GM23248 (cell line): ENCODE measurements around the gene RAPGEF2. TPM values are rescaled to one million over a fixed set of nuclear protein-coding genes. Genes with fewer than 3 reads are reported as not detected.

Experiments used
- DNase-seq: peaks from one replicate; pipeline ENCODE4 v3.0.0-alpha.2; 2015
- H2AFZ ChIP-seq: fragments of 200-600 bp; sonication (generic); 2 replicates; pipeline ENCODE4 v1.6.1; 2016; ENCODE audit warnings: antibody characterized with exemption
- H3F3A ChIP-seq: fragments of 200-600 bp; sonication (generic); 2 replicates; pipeline ENCODE4 v1.6.1; 2016; ENCODE audit warnings: mild to moderate bottlenecking, antibody characterized with exemption, mixed run types; ENCODE audit not compliant: insufficient read depth
- H3K27ac ChIP-seq: fragments of 200-600 bp; sonication (generic); 2 replicates; pipeline ENCODE4 v1.5.1; 2016; ENCODE audit warnings: mild to moderate bottlenecking
- H3K27me3 ChIP-seq: fragments of 200-600 bp; sonication (generic); replicated peaks from 2 replicates; pipeline ENCODE4 v1.6.1; 2016; ENCODE audit warnings: mild to moderate bottlenecking; ENCODE audit not compliant: insufficient read depth
- H3K36me3 ChIP-seq: fragments of 200-600 bp; sonication (generic); 2 replicates; pipeline ENCODE4 v1.6.1; 2016; ENCODE audit warnings: low read depth, mild to moderate bottlenecking
- H3K4me1 ChIP-seq: fragments of 200-600 bp; sonication (generic); 2 replicates; pipeline ENCODE4 v1.6.1; 2016; ENCODE audit warnings: mild to moderate bottlenecking; ENCODE audit not compliant: insufficient read depth
- H3K4me2 ChIP-seq: fragments of 200-600 bp; sonication (generic); one replicate; pipeline ENCODE4 v1.6.1; 2016; ENCODE audit warnings: mild to moderate bottlenecking; ENCODE audit not compliant: unreplicated experiment
- H3K4me3 ChIP-seq: fragments of 200-600 bp; sonication (generic); 2 replicates; pipeline ENCODE4 v1.5.1; 2016; ENCODE audit warnings: mild to moderate bottlenecking
- H3K79me2 ChIP-seq: fragments of 200-600 bp; sonication (generic); 2 replicates; pipeline ENCODE4 v1.6.1; 2016; ENCODE audit warnings: mild to moderate bottlenecking; ENCODE audit not compliant: insufficient read depth
- H3K9ac ChIP-seq: fragments of 200-600 bp; sonication (generic); 2 replicates; pipeline ENCODE4 v1.6.1; 2016; ENCODE audit warnings: mild to moderate bottlenecking
- H3K9me2 ChIP-seq: fragments of 200-600 bp; sonication (generic); 2 replicates; pipeline ENCODE4 v1.6.1; 2016; ENCODE audit warnings: mixed run types, mild to moderate bottlenecking, moderate library complexity; ENCODE audit not compliant: insufficient read depth
- H3K9me3 ChIP-seq: fragments of 200-600 bp; sonication (generic); one replicate; pipeline ENCODE4 v1.6.1; 2017; ENCODE audit warnings: low read depth
- H4K20me1 ChIP-seq: fragments of 200-600 bp; sonication (generic); 2 replicates; pipeline ENCODE4 v1.6.0; 2016; ENCODE audit not compliant: insufficient read depth
- EZH2 ChIP-seq: fragments of 200-600 bp; sonication (generic); IDR thresholded peaks from 2 replicates; pipeline ENCODE4 v1.6.1; 2018; ENCODE audit warnings: antibody characterized with exemption, mild to moderate bottlenecking; ENCODE audit not compliant: insufficient read depth, poor library complexity, severe bottlenecking
- EZH2phosphoT487 ChIP-seq: fragments of 200-600 bp; sonication (generic); IDR thresholded peaks from 2 replicates; pipeline ENCODE4 v1.6.1; 2018; ENCODE audit warnings: antibody characterized with exemption, moderate library complexity, mild to moderate bottlenecking, low read depth; ENCODE audit not compliant: insufficient read depth
- WGBS, 2 experiments: methylation state at CpG; one replicate each; pipeline ENCODE4 v1.1.6; 2015 to 2017; ENCODE audit warnings: low lambda C conversion rate in 2 of 2, low coverage in 1 of 2; ENCODE audit errors: missing lambda C conversion rate in 2 of 2; 5-methylcytosine and 5-hydroxymethylcytosine counted together
- in situ Hi-C: fragments of 300-500 bp; cut with MboI; formaldehyde crosslinking; loops from 2 replicates; pipeline ENCODE4 v1.15.0; 2020
- polyA plus RNA-seq: library from polyadenylated mRNA; unstranded; fragments of >200 nt; fragmentation: Nextera tagmentation; extraction: Ambion mirVana; gene quantifications from 2 replicates; pipeline ENCODE4 v1.2.1, GENCODE V29; 2016
- total RNA-seq: library from RNA; depleted of rRNA; stranded (reverse); fragments of >200 nt; shearing (Covaris generic); gene quantifications from 2 replicates; pipeline ENCODE4 v1.2.3, GENCODE V29; 2014

Gene RAPGEF2
- total and polyA plus RNA-seq, 2 experiments from 2014 or later = 6.6 to 21.7 TPM

DNA sequence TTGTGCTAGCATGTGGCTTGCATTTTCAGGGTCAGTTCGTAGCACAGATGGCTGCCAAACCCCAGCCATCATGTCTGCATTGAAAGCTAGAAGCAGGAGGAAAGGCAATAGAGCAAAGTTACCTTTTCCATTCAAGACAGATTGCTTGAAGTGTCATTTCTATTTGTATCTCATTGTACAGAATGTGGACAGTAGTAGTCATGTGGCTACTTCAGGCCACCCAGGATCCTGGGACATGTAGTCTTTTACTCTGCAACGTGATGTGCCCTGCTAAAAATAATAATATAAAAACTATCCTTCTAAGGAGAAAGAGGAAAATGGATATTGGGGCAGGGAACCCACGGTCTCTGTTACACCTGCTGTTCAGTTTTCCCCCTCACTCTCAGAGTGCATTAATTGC is 118.4 kb downstream of the RAPGEF2 start:
- no peaks in the 10 kb centered on the region for H3K36me3 ChIP-seq
- H3K9me2 ChIP-seq = no peaks in the 10 kb centered on the region
- no peaks in the 10 kb centered on the region for H3K9me3 ChIP-seq
- no peak overlapping the region for H3K4me3 ChIP-seq
- no peak overlapping the region for H3K9ac ChIP-seq
- no peaks in the 10 kb centered on the region for H3K27me3 ChIP-seq
- no peak overlapping the region for H2AFZ ChIP-seq
- WGBS, 2 experiments = 96 to 100% methylated on average over 3 of the region's 3 CpGs
- TF ChIP-seq EZH2 = no peak
- TF ChIP-seq EZH2phosphoT487 = no peak
- in situ Hi-C loops = no loop called here
- H4K20me1 ChIP-seq = no peaks in the 10 kb centered on the region
- DNase-seq = no peak
- no peaks in the 10 kb centered on the region for H3K4me1 ChIP-seq
- H3F3A ChIP-seq = no peaks in the 10 kb centered on the region
- peaks cover 67% of the 10 kb centered on the region for H3K79me2 ChIP-seq
- no peak overlapping the region for H3K27ac ChIP-seq
- no peak overlapping the region for H3K4me2 ChIP-seq

- 94 to 97% methylated on average over 4 of the region's 4 CpGs for WGBS, 2 experiments
- H3K4me3 ChIP-seq = no peak overlapping the region
- no peak overlapping the region for H2AFZ ChIP-seq
- no peaks in the 10 kb centered on the region for H3K9me3 ChIP-seq
- no peaks in the 10 kb centered on the region for H3K27me3 ChIP-seq
- no peak overlapping the region for H3K27ac ChIP-seq
- H4K20me1 ChIP-seq = no peaks in the 10 kb centered on the region
- no peaks in the 10 kb centered on the region for H3K36me3 ChIP-seq
- peaks cover 1% of the 10 kb centered on the region for H3K4me1 ChIP-seq
- H3K79me2 ChIP-seq = peaks cover 72% of the 10 kb centered on the region
- in situ Hi-C loops = no loop called here
- no peak overlapping the region for H3K4me2 ChIP-seq
- no peak for DNase-seq
- TF ChIP-seq EZH2phosphoT487 (no peak), EZH2 (no peak)
- no peaks in the 10 kb centered on the region for H3K9me2 ChIP-seq
- H3K9ac ChIP-seq = no peak overlapping the region
- H3F3A ChIP-seq = no peaks in the 10 kb centered on the region
Observed at GRCh38 chr4:159222043-159222552, 119.2 kb downstream of the RAPGEF2 start.

- no peaks in the 10 kb centered on the region for H3K27me3 ChIP-seq
- no peak overlapping the region for H3K4me2 ChIP-seq
- H3K9me2 ChIP-seq = no peaks in the 10 kb centered on the region
- no peaks in the 10 kb centered on the region for H4K20me1 ChIP-seq
- H3K79me2 ChIP-seq = peaks cover 65% of the 10 kb centered on the region
- no peak for TF ChIP-seq EZH2
- no peak for TF ChIP-seq EZH2phosphoT487
- WGBS, 2 experiments = 80 to 85% methylated on average over 3 of the region's 3 CpGs
- peaks cover 22% of the 10 kb centered on the region for H3K4me1 ChIP-seq
- no peak for DNase-seq
- no peak overlapping the region for H3K9ac ChIP-seq
- H3K4me3 ChIP-seq = no peak overlapping the region
- H3K36me3 ChIP-seq = no peaks in the 10 kb centered on the region
- in situ Hi-C loops = no loop called here
- peaks cover 7% of the 10 kb centered on the region; the same call in 1 of the 2 replicates for H3F3A ChIP-seq
- H2AFZ ChIP-seq = no peak overlapping the region
- no peaks in the 10 kb centered on the region for H3K9me3 ChIP-seq
- no peak overlapping the region for H3K27ac ChIP-seq
Observed at GRCh38 chr4:159224408-159224807, 121.5 kb downstream of the RAPGEF2 start.

DNA sequence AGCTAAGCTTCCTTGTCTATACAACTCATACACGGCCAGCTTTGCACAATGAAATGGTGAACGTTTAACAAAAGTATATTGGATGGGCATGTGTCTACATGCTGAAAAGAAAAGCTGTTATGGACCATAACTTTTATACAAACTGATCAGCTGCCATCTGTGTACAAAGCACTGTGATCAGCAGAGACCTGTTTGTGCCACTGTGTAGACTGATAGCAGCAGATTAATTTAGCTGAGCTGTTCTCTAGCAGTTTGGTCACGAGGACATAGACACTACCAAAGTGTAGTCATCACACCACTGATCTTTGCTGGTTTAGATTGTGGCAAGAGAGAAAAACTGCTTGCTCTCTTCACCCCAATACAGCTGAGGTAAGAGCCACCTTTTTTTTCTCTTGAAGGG is 124.5 kb downstream of the RAPGEF2 start:
- in situ Hi-C loops = no loop called here
- Histone ChIP-seq H3K27ac (peak overlapping the region; percentile 54), H3K36me3 (no peaks in the 10 kb centered on the region), H3K9me2 (no peaks in the 10 kb centered on the region), H3K9me3 (no peaks in the 10 kb centered on the region), H3K79me2 (peaks cover 83% of the 10 kb centered on the region), H3K4me1 (peaks cover 27% of the 10 kb centered on the region), H4K20me1 (no peaks in the 10 kb centered on the region), H3K4me3 (peak overlapping the region; percentile 65; the same call in 1 of the 2 replicates), H3K4me2 (peak overlapping the region; percentile 74), H3K9ac (peak overlapping the region; percentile 47; the same call in 1 of the 2 replicates), H2AFZ (no peak overlapping the region), H3K27me3 (no peaks in the 10 kb centered on the region), H3F3A (peaks cover 7% of the 10 kb centered on the region; the same call in 1 of the 2 replicates)
- DNase-seq = peak; percentile 17
- TF ChIP-seq EZH2phosphoT487 (no peak), EZH2 (no peak)
- 77 to 84% methylated on average over 3 of the region's 3 CpGs for WGBS, 2 experiments

DNA sequence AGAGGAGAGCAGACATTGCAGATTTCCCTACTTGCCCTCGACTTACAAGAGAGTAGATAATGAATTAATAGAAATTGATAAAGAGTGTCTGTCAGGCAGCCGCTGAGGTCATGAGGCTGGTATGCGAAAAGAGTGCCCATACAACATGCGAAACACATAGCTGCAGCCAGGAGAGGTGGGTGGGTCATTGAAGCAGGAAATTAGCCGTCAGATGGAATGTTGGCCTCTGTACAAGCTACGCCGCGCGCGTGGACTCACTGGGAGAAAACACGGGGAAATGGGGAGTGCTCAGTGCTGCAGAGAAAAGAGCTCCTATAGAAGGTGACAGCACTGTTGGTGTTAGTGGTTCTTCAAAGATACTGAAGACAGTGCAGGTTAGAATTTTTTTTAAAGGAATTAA is 125.1 kb downstream of the RAPGEF2 start:
- DNase-seq = peak; percentile 82
- Histone ChIP-seq H3K36me3 (no peaks in the 10 kb centered on the region), H3K4me1 (peaks cover 27% of the 10 kb centered on the region), H3K27ac (peak overlapping the region; percentile 54), H4K20me1 (no peaks in the 10 kb centered on the region), H3K27me3 (no peaks in the 10 kb centered on the region), H3K9me3 (no peaks in the 10 kb centered on the region), H3K4me3 (peak overlapping the region; percentile 65), H3K4me2 (peak overlapping the region; percentile 74), H3K9me2 (no peaks in the 10 kb centered on the region), H3K79me2 (peaks cover 85% of the 10 kb centered on the region), H3F3A (peaks cover 7% of the 10 kb centered on the region; the same call in 1 of the 2 replicates), H3K9ac (peak overlapping the region; percentile 47), H2AFZ (no peak overlapping the region)
- no peak for TF ChIP-seq EZH2
- no peak for TF ChIP-seq EZH2phosphoT487
- in situ Hi-C loops = no loop called here
- WGBS, 2 experiments = 22 to 37% methylated on average over 11 of the region's 11 CpGs
